PFSK-1 (cell line): Measurements from ENCODE around the gene TIAM1.

ENCODE experiments used
- POLR2AphosphoS5 ChIP-seq: IDR thresholded peaks from 2 replicates; pipeline ENCODE4 v1.6.1; 2012; ENCODE audit warnings: low read depth, mild to moderate bottlenecking, control low read depth, low read length, moderate library complexity
- REST ChIP-seq, 2 experiments: IDR thresholded peaks; 2 replicates each; pipeline versions ENCODE4 v1.6.1 to v1.8.0; 2011 to 2012; ENCODE audit warnings: low read depth in 2 of 2, low read length in 2 of 2, control low read depth in 1 of 2, inconsistent platforms in 1 of 2, mild to moderate bottlenecking in 1 of 2, moderate library complexity in 1 of 2; ENCODE audit not compliant: insufficient read depth in 1 of 2

GRCh38 chr21:31294691-31295090 is 49.4 kb downstream of the TIAM1 start:
- TF ChIP-seq POLR2AphosphoS5: no peak
- no peak for TF ChIP-seq REST (IDR thresholded peaks at IDR 0.05; ENCODE audit: insufficient read depth in 1 of 2, low read depth in 2 of 2, low read length in 2 of 2)
